ENCODE data around the gene MCF2L2. TPM values are rescaled to one million over a fixed set of nuclear protein-coding genes. Genes with fewer than 3 reads are reported as not detected.

MCF2L2 gene
- total and polyA plus RNA-seq, 2 of the 13 experiments (the other 11 are each of a cell fraction or from before 2014, with no cell fraction given), result not detected

DNA sequence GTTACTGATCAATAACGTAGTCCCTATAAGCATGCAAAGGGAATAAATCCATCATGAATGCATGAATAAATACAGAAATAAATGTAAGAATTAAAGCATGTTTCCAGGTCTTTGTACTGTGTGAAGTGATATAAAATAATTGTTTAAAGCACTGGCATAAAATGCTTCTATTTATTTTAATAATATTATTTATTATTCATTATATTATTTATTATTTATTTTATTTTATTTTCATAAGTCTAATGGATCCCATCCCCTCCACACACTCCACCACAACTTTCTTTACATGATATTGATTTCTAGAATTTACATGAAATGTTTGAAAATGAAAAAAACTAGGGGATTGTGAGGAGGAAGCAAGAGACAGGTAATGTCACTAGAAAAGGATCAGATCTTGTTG is 73.5 kb downstream of the MCF2L2 start:
- in situ Hi-C loops (cut with HindIII; ENCODE audit: extremely low pct_ligation_motif_present, low pct_unique_long_range_greater_than_20kb), result no loop called here
- POLR2A ChIA-PET, result no interaction called here

GRCh38 chr3:183354325-183354831 is 74.0 kb downstream of the MCF2L2 start:
- DNase-seq (ENCODE audit: low spot score), result no peak
- intact Hi-C loops (cut with micrococcal nuclease; ENCODE audit: unreplicated experiment), result no loop called here
- H4K20me1 ChIP-seq (ENCODE audit: insufficient read depth, low read length), result no peaks in the 10 kb centered on the region; the same call in 1 of the 2 replicates

More for the DNA sequence above, 73.5 kb downstream of the MCF2L2 start:
- Histone ChIP-seq H3K9me3 (ENCODE audit: low read length) (no peaks in the 10 kb centered on the region), H3K36me3 (replicated peaks in 1 of 2; ENCODE audit: control insufficient read depth in 1 of 2, insufficient read depth in 2 of 2, low read length in 2 of 2) (no peaks in the 10 kb centered on the region), H3K9ac (ENCODE audit: insufficient read depth, low read depth, low read length) (no peak overlapping the region), H3K27ac (ENCODE audit: extremely low read length, insufficient read depth, low read length) (no peak overlapping the region), H3K79me2 (ENCODE audit: insufficient read depth, low read length) (no peaks in the 10 kb centered on the region), H3K27me3 (ENCODE audit: control insufficient read depth in 1 of 2, insufficient read depth in 2 of 2, low read length in 2 of 2) (no peaks in the 10 kb centered on the region; a peak in 1 of 5 replicates), H3K4me2 (ENCODE audit: low read depth, low read length) (no peak overlapping the region), H2AFZ (ENCODE audit: low read length) (no peak overlapping the region), H4K20me1 (ENCODE audit: insufficient read depth, low read length) (no peaks in the 10 kb centered on the region; the same call in 1 of the 2 replicates), H3K4me3 (replicated peaks in 1 of 3; ENCODE audit: insufficient read depth in 1 of 3, low read depth in 2 of 3, low read length in 3 of 3) (no peak overlapping the region), H3K4me1 (ENCODE audit: insufficient read depth, low read length) (no peaks in the 10 kb centered on the region)
- no TSS peak for BruUV-seq (replicated peaks)
- DNase-seq (ENCODE audit: low spot score) (no peak), FAIRE-seq (no peak), ATAC-seq (no peak)
- WGBS (ENCODE audit: low lambda C conversion rate), result 4% methylated on average over 1 of the region's 1 CpG
- CTCF ChIA-PET (ENCODE audit: low intra/inter-chr PET ratio, low total read pairs), result no interaction called here
- intact Hi-C loops (cut with micrococcal nuclease; ENCODE audit: unreplicated experiment), result no loop called here
- TF ChIP-seq, protein P1, sequence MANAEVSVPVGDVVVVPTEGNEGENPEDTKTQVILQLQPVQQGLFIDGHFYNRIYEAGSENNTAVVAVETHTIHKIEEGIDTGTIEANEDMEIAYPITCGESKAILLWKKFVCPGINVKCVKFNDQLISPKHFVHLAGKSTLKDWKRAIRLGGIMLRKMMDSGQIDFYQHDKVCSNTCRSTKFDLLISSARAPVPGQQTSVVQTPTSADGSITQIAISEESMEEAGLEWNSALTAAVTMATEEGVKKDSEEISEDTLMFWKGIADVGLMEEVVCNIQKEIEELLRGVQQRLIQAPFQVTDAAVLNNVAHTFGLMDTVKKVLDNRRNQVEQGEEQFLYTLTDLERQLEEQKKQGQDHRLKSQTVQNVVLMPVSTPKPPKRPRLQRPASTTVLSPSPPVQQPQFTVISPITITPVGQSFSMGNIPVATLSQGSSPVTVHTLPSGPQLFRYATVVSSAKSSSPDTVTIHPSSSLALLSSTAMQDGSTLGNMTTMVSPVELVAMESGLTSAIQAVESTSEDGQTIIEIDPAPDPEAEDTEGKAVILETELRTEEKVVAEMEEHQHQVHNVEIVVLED (CRISPR knock-in tag; IDR thresholded peaks at IDR 0.05; ENCODE audit: borderline replicate concordance), result no peak
- TF ChIP-seq ZNF124 (CRISPR knock-in tag; IDR thresholded peaks at IDR 0.05), result no peak
- no peak for TF ChIP-seq ATAD3A (CRISPR knock-in tag; IDR thresholded peaks at IDR 0.05)
- TF ChIP-seq GLI4 (CRISPR knock-in tag; IDR thresholded peaks at IDR 0.05; ENCODE audit: borderline replicate concordance), result no peak
- no peak for TF ChIP-seq MBNL3 (CRISPR knock-in tag; conservative IDR thresholded peaks at IDR 0.05)
- TF ChIP-seq ZNF737 (CRISPR knock-in tag; IDR thresholded peaks at IDR 0.05; ENCODE audit: borderline replicate concordance), result no peak
- no peak for TF ChIP-seq ZNF160 (CRISPR knock-in tag; IDR thresholded peaks at IDR 0.05)

More at GRCh38 chr3:183354325-183354831, 74.0 kb downstream of the MCF2L2 start:
- Histone ChIP-seq H3K4me3 (replicated peaks in 1 of 3; ENCODE audit: insufficient read depth in 1 of 3, low read depth in 2 of 3, low read length in 3 of 3) (no peak overlapping the region), H3K36me3 (replicated peaks in 1 of 2; ENCODE audit: control insufficient read depth in 1 of 2, insufficient read depth in 2 of 2, low read length in 2 of 2) (no peaks in the 10 kb centered on the region), H3K27ac (ENCODE audit: extremely low read length, insufficient read depth, low read length) (no peak overlapping the region), H3K9ac (ENCODE audit: insufficient read depth, low read depth, low read length) (no peak overlapping the region), H3K27me3 (ENCODE audit: control insufficient read depth in 1 of 2, insufficient read depth in 2 of 2, low read length in 2 of 2) (peaks cover 0 to 4% of the 10 kb centered on the region in 2 experiments; a peak in 2 of 5 replicates), H3K79me2 (ENCODE audit: insufficient read depth, low read length) (no peaks in the 10 kb centered on the region), H3K9me3 (ENCODE audit: low read length) (no peaks in the 10 kb centered on the region), H2AFZ (ENCODE audit: low read length) (no peak overlapping the region), H3K4me2 (ENCODE audit: low read depth, low read length) (no peak overlapping the region), H3K4me1 (ENCODE audit: insufficient read depth, low read length) (no peaks in the 10 kb centered on the region)
- ATAC-seq (no peak), FAIRE-seq (no peak)
- TF ChIP-seq ONECUT2 (CRISPR knock-in tag; IDR thresholded peaks at IDR 0.05), result no peak
- TF ChIP-seq ZNF773 (CRISPR knock-in tag; IDR thresholded peaks at IDR 0.05; ENCODE audit: borderline replicate concordance), result no peak
- no peak for TF ChIP-seq NCOR1 (IDR thresholded peaks at IDR 0.05; ENCODE audit: borderline replicate concordance, low read length)
- WGBS (ENCODE audit: low lambda C conversion rate), result 16% methylated on average over 3 of the region's 3 CpGs
- ChIA-PET CTCF (ENCODE audit: low intra/inter-chr PET ratio, low total read pairs) (no interaction called here), POLR2A (no interaction called here)
- no TSS peak for BruUV-seq (replicated peaks)
- in situ Hi-C loops (cut with HindIII; ENCODE audit: extremely low pct_ligation_motif_present, low pct_unique_long_range_greater_than_20kb), result no loop called here

Data from HepG2 (cell line).